ENCODE results near the gene MRS2.

The MRS2 gene

DNA sequence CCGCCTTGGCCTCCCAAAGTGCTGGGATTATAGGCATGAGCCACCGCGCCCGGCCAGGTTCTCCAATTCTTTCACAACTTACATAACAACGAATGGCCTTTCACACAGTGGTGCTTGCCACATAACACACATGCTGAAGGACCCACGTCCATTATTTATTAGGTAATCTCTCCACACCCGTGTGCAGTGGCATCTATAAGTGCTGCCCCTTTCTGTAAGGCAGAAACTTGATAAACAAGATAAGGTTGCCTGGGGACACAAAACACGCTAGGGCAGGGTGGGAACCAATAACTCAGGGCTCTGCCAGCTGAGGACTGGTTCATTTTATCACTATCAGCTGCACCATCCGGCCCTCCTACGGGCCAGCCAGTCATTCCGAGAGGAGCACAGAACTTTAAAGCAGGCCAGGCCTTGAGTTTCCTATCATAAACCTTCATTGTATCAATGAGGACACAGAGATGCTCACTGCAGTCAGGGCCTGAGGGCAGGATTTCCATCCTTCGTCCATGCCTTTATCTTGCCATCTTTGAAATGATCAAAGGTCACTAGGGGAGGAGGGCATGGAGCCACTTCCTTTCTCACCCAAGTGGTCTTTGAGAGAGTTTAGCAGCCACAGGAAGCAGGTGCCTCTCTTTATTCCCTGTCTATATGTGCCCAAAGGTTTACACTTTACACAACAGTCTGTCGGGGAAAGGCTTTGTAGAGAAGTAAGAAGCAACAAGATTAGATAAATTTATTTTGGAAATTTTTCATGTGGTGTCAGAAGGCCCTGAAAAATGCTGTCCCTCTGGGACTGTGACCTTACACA lies 49.0 kb downstream of the MRS2 start:
- POLR2A ChIA-PET: no interaction called here
- CTCF ChIA-PET: no interaction called here
- TF ChIP-seq, protein P1, sequence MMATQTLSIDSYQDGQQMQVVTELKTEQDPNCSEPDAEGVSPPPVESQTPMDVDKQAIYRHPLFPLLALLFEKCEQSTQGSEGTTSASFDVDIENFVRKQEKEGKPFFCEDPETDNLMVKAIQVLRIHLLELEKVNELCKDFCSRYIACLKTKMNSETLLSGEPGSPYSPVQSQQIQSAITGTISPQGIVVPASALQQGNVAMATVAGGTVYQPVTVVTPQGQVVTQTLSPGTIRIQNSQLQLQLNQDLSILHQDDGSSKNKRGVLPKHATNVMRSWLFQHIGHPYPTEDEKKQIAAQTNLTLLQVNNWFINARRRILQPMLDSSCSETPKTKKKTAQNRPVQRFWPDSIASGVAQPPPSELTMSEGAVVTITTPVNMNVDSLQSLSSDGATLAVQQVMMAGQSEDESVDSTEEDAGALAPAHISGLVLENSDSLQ (IDR thresholded peaks at IDR 0.05): no peak
- TF ChIP-seq CTBP1 (IDR thresholded peaks at IDR 0.05; ENCODE audit: borderline replicate concordance) (no peak), ARNT (IDR thresholded peaks at IDR 0.05) (no peak), SUZ12 (IDR thresholded peaks at IDR 0.05) (no peak), FOXK2 (IDR thresholded peaks at IDR 0.05) (no peak), L3MBTL2 (conservative IDR thresholded peaks at IDR 0.05) (no peak), ZNF384 (IDR thresholded peaks at IDR 0.05) (no peak), HDGF (IDR thresholded peaks at IDR 0.05; ENCODE audit: borderline replicate concordance) (no peak), NFRKB (IDR thresholded peaks at IDR 0.05) (no peak), ELF4 (IDR thresholded peaks at IDR 0.05) (no peak)
- DNase-seq (ENCODE audit: extremely low spot score): no peak

DNA sequence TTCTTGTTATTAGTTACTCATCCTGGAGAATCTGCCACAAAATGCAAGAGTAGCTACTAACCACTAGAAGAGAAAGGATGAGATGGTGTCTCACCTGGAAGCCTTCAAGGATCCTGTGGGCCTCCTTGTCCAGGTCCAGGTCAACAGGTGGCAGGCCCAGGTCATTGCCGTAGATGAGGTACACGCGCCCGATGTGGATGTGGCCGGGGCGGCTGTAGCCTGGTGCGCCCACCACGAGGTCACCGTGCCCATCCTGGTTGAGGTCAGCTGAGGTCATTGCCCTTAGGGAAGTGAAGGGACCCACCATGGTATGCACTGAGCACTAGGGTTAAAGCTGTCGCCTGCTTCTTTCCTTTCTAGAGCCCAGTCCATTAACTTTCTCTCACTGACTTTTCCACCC lies 51.2 kb downstream of the MRS2 start:
- POLR2A ChIA-PET: no interaction called here
- CTCF ChIA-PET: no interaction called here
- DNase-seq (ENCODE audit: extremely low spot score): no peak
- TF ChIP-seq TARDBP (IDR thresholded peaks at IDR 0.05) (no peak), BHLHE40 (IDR thresholded peaks at IDR 0.05; ENCODE audit: borderline replicate concordance) (no peak), ZNF384 (IDR thresholded peaks at IDR 0.05) (no peak), FOXA1 (IDR thresholded peaks at IDR 0.05) (no peak), L3MBTL2 (conservative IDR thresholded peaks at IDR 0.05) (no peak), NFRKB (IDR thresholded peaks at IDR 0.05) (no peak), ELF4 (IDR thresholded peaks at IDR 0.05) (no peak), FOXK2 (IDR thresholded peaks at IDR 0.05) (no peak), ARNT (IDR thresholded peaks at IDR 0.05) (no peak), SUZ12 (IDR thresholded peaks at IDR 0.05) (no peak), SP1 (IDR thresholded peaks at IDR 0.05) (no peak)
- TF ChIP-seq, protein P1 (IDR thresholded peaks at IDR 0.05): no peak

DNA sequence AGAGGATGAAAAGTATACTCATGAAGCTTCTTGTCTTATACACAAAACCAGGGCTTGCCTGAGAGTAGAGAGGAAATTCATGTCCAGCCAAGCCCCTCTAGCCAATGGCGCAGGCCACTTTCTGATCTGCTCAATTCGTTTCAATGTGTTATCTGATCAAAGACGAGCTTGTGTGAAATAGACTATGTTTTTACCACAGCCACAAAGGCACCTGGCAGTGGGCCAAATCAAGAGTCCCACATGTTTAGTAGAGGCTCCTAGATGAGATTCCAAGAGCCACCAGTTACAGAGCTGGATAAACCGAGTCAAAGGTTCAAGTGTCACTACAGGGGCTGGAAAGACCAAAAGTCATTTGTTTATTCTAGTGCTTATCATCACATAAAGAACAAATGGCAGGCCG lies 51.7 kb downstream of the MRS2 start:
- no peak for DNase-seq (ENCODE audit: extremely low spot score)

DNA sequence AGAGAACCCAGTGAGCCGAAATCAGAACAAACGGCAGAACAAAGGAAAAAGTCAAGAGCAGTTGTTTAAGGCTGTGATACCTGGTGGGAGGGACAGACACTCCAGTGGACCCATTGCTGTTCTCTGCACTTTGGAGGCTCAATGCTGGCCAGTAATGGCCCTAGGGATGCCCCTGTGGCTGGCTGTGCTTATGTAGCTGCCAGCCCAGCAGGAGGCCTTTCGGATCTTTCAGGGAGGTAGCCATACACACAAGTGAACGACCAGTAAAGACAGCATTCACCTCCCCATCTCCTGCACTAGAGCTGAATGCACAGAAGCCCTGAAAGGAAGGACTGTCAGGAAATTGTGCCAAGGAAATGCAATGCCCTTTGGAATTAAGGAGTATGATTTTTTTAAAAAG lies 52.3 kb downstream of the MRS2 start:
- CTCF ChIA-PET: interaction anchor here (0.7 kb wide), 1 partner anchor 24 kb away, joined by 3 read pairs; no protein-coding TSS in a partner anchor

More for the DNA sequence above, 51.7 kb downstream of the MRS2 start:
- POLR2A ChIA-PET: no interaction called here
- TF ChIP-seq NFRKB (IDR thresholded peaks at IDR 0.05): no peak
- no peak for TF ChIP-seq L3MBTL2 (conservative IDR thresholded peaks at IDR 0.05)
- no peak for TF ChIP-seq FOXK2 (IDR thresholded peaks at IDR 0.05)
- TF ChIP-seq ARNT (IDR thresholded peaks at IDR 0.05): no peak
- TF ChIP-seq HDGF (IDR thresholded peaks at IDR 0.05; ENCODE audit: borderline replicate concordance): no peak
- no peak for TF ChIP-seq FOXA1 (IDR thresholded peaks at IDR 0.05)
- no peak for TF ChIP-seq ELF4 (IDR thresholded peaks at IDR 0.05)
- TF ChIP-seq, protein P1 (IDR thresholded peaks at IDR 0.05): no peak
- no peak for TF ChIP-seq CTBP1 (IDR thresholded peaks at IDR 0.05; ENCODE audit: borderline replicate concordance)
- no peak for TF ChIP-seq ZNF384 (IDR thresholded peaks at IDR 0.05)
- no peak for TF ChIP-seq SUZ12 (IDR thresholded peaks at IDR 0.05)
- TF ChIP-seq LEF1 (IDR thresholded peaks at IDR 0.05; ENCODE audit: borderline replicate concordance): no peak
- no peak for TF ChIP-seq FOXM1 (IDR thresholded peaks at IDR 0.05; ENCODE audit: borderline replicate concordance)
- TF ChIP-seq TARDBP (IDR thresholded peaks at IDR 0.05): no peak
- TF ChIP-seq SP1 (IDR thresholded peaks at IDR 0.05): no peak
- no peak for TF ChIP-seq BHLHE40 (IDR thresholded peaks at IDR 0.05; ENCODE audit: borderline replicate concordance)
- CTCF ChIA-PET: no interaction called here

DNA sequence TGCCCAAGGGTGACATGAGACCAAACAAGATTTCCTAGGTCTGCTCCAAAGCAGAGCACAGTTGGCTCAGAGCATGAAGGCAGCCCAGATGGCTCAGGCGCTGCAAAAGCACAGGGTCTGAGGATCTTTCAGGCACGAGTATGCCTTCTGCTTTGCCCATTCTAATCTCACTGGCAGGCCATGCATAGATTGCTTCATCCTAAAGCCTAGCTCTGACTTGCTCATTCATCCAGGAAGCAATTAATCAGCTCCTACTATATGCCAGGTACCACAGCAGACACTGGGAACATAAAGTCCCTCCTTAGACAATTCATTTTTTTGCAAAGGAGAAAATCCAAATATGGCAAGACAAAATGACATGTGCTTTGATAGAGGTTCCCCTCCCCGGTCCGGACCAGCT lies 55.4 kb downstream of the MRS2 start:
- TF ChIP-seq SUZ12 (IDR thresholded peaks at IDR 0.05) (no peak), HDGF (IDR thresholded peaks at IDR 0.05; ENCODE audit: borderline replicate concordance) (no peak), TARDBP (IDR thresholded peaks at IDR 0.05) (no peak), CTBP1 (IDR thresholded peaks at IDR 0.05; ENCODE audit: borderline replicate concordance) (no peak), BHLHE40 (IDR thresholded peaks at IDR 0.05; ENCODE audit: borderline replicate concordance) (no peak), FOXM1 (IDR thresholded peaks at IDR 0.05; ENCODE audit: borderline replicate concordance) (no peak), FOXK2 (IDR thresholded peaks at IDR 0.05) (no peak), ZNF384 (IDR thresholded peaks at IDR 0.05) (no peak), NFRKB (IDR thresholded peaks at IDR 0.05) (no peak), SP1 (IDR thresholded peaks at IDR 0.05) (no peak), ELF4 (IDR thresholded peaks at IDR 0.05) (no peak), L3MBTL2 (conservative IDR thresholded peaks at IDR 0.05) (no peak)
- TF ChIP-seq, protein P1 (IDR thresholded peaks at IDR 0.05): no peak
- DNase-seq (ENCODE audit: extremely low spot score): no peak
- ChIA-PET POLR2A (no interaction called here), CTCF (interaction anchor here (0.6 kb wide), 1 partner anchor 8 kb away, joined by 3 read pairs; no protein-coding TSS in a partner anchor)

More for the DNA sequence above, 52.3 kb downstream of the MRS2 start:
- POLR2A ChIA-PET: no interaction called here
- no peak for DNase-seq (ENCODE audit: extremely low spot score)
- TF ChIP-seq FOXA1 (IDR thresholded peaks at IDR 0.05) (no peak), FOXM1 (IDR thresholded peaks at IDR 0.05; ENCODE audit: borderline replicate concordance) (no peak), BHLHE40 (IDR thresholded peaks at IDR 0.05; ENCODE audit: borderline replicate concordance) (no peak), TARDBP (IDR thresholded peaks at IDR 0.05) (no peak)

All from HEK293T (cell line).